Testis (tissue), 2 donors: ENCODE results near the gene RIC3.

Experiments
- CTCF ChIP-seq, 3 experiments: fragments of 450-650 bp in 2 of 3; fragments of 200-600 bp in 1 of 3; sonication (generic) in 1 of 3; IDR thresholded peaks; one replicate each; pipeline ENCODE4 v1.5.1; 2016 to 2019; ENCODE audit warnings: antibody characterized with exemption in 3 of 3, mild to moderate bottlenecking in 2 of 3, moderate library complexity in 1 of 3
- POLR2A ChIP-seq: fragments of 450-650 bp; IDR thresholded peaks from one replicate; pipeline ENCODE4 v1.6.1; 2017; ENCODE audit warnings: antibody characterized with exemption, mild to moderate bottlenecking, moderate library complexity

DNA sequence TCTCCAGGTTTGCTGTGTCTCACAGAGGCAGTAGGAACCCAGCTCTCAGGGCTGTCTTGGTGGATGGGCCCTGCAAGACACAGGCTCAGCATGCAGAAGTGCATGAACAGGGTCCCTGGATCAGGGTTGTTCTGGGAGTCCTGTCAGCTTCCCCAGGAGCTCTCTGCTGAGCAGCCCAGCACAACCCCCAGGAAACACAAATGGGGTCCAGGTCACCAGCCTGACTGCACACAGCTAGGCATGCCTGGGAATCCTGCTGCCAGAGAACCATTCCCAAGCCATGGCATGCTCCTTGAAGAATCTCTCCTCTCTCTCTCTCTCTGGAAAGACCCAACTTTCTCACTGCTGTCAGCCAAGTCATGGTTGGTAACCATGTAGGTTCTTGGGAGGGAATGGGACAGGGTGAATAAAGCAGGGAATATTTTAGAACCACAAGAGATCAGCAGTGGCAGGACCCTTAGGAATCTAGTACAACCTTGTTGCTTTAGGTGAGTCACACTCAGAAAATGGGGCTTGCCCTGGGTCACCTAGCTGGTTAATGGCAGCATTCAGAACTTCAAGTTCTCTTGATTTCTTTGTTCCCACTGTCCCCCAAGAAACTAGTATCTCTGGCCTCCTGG is 66.4 kb downstream of the RIC3 start:
- no peak for TF ChIP-seq POLR2A
- TF ChIP-seq CTCF (IDR thresholded peaks at IDR 0.05) = no peak
